GM23338 (cell line): Measurements from ENCODE around the gene VSX1. TPM values are rescaled to one million over a fixed set of nuclear protein-coding genes. Genes with fewer than 3 reads are reported as not detected.

Experiments
- ATAC-seq: fragments of 200-7000 bp; cut with Tn5 transposase; 3 replicates; pipeline ENCODE4 v1.9.1; 2020
- DNase-seq: peaks from one replicate; pipeline ENCODE4 v3.0.0-alpha.2; 2015; ENCODE audit warnings: low spot score
- H2AFZ ChIP-seq: fragments of 200-600 bp; sonication (generic); 2 replicates; pipeline ENCODE4 v1.8.0; 2016; ENCODE audit warnings: antibody characterized with exemption, mild to moderate bottlenecking, moderate library complexity
- H3F3A ChIP-seq: fragments of 200-600 bp; sonication (generic); replicated peaks from 2 replicates; pipeline ENCODE4 v1.8.0; 2017; ENCODE audit warnings: antibody characterized with exemption, mixed run types, low read depth
- H3K27ac ChIP-seq: fragments of 200-600 bp; sonication (generic); 2 replicates; pipeline ENCODE4 v1.6.1; 2016; ENCODE audit warnings: low read depth
- H3K27me3 ChIP-seq: fragments of 200-600 bp; sonication (generic); 2 replicates; pipeline ENCODE4 v1.8.0; 2016; ENCODE audit warnings: mild to moderate bottlenecking, mixed run types, moderate library complexity; ENCODE audit not compliant: insufficient read depth
- H3K36me3 ChIP-seq: fragments of 200-600 bp; sonication (generic); 2 replicates; pipeline ENCODE4 v1.8.0; 2016; ENCODE audit warnings: mild to moderate bottlenecking; ENCODE audit not compliant: insufficient read depth
- H3K4me1 ChIP-seq: fragments of 200-600 bp; sonication (generic); 2 replicates; pipeline ENCODE4 v1.8.0; 2016; ENCODE audit warnings: mild to moderate bottlenecking, moderate library complexity; ENCODE audit not compliant: insufficient read depth
- H3K4me2 ChIP-seq: fragments of 200-600 bp; sonication (generic); 2 replicates; pipeline ENCODE4 v1.7.1; 2017; ENCODE audit warnings: mixed run types
- H3K4me3 ChIP-seq: fragments of 200-600 bp; sonication (generic); 2 replicates; pipeline ENCODE4 v1.6.1; 2016; ENCODE audit warnings: mixed run types
- H3K79me2 ChIP-seq: fragments of 200-600 bp; sonication (generic); replicated peaks from 2 replicates; pipeline ENCODE4 v1.8.0; 2017; ENCODE audit warnings: mild to moderate bottlenecking; ENCODE audit not compliant: insufficient read depth
- H3K9me2 ChIP-seq: fragments of 200-600 bp; sonication (generic); 2 replicates; pipeline ENCODE4 v1.8.0; 2017; ENCODE audit not compliant: insufficient read depth
- H4K20me1 ChIP-seq: fragments of 200-600 bp; sonication (generic); replicated peaks from 2 replicates; pipeline ENCODE4 v1.8.0; 2017; ENCODE audit warnings: mild to moderate bottlenecking; ENCODE audit not compliant: insufficient read depth
- H3K27ac Mint-ChIP-seq: 2 replicates; pipeline ENCODE4 v1.8.0; 2020; ENCODE audit warnings: inconsistent platforms, mild to moderate bottlenecking, moderate library complexity, mixed read lengths
- H3K27me3 Mint-ChIP-seq: 3 replicates; pipeline ENCODE4 v1.8.0; 2022; ENCODE audit warnings: low read depth, mild to moderate bottlenecking, moderate library complexity, mixed read lengths, inconsistent platforms; ENCODE audit not compliant: insufficient read depth, poor library complexity
- H3K36me3 Mint-ChIP-seq: 3 replicates; pipeline ENCODE4 v1.8.0; 2021; ENCODE audit warnings: low read depth, mild to moderate bottlenecking, inconsistent platforms, moderate library complexity, mixed read lengths
- H3K4me1 Mint-ChIP-seq: 3 replicates; pipeline ENCODE4 v1.8.0; 2020; ENCODE audit warnings: mild to moderate bottlenecking, inconsistent platforms, mixed read lengths
- H3K4me3 Mint-ChIP-seq: 3 replicates; pipeline ENCODE4 v1.8.0; 2021; ENCODE audit warnings: moderate library complexity, mild to moderate bottlenecking, inconsistent platforms, mixed read lengths
- H3K9me3 Mint-ChIP-seq: 3 replicates; pipeline ENCODE4 v1.8.0; 2020; ENCODE audit warnings: moderate library complexity, mild to moderate bottlenecking, inconsistent platforms, mixed read lengths
- CREB1 ChIP-seq: fragments of 250-450 bp; sonication (Bioruptor Pico); IDR thresholded peaks from 2 replicates; pipeline ENCODE4 v1.5.0; 2020; ENCODE audit warnings: low read depth, mild to moderate bottlenecking, moderate library complexity
- CTCF ChIP-seq, 2 experiments: fragments of 200-600 bp in 1 of 2; sonication (generic) in 1 of 2; conservative IDR thresholded peaks; 2 replicates each; pipeline versions ENCODE4 v1.5.1 to v1.6.1; 2016 to 2017; ENCODE audit warnings: antibody characterized with exemption in 2 of 2, low read depth in 2 of 2, mild to moderate bottlenecking in 2 of 2, moderate library complexity in 1 of 2
- ETS1 ChIP-seq: IDR thresholded peaks from 2 replicates; pipeline ENCODE4 v1.6.1; 2016; ENCODE audit warnings: antibody characterized with exemption
- EZH2 ChIP-seq: fragments of 200-600 bp; sonication (generic); IDR thresholded peaks from one replicate; pipeline ENCODE4 v1.8.0; 2017; ENCODE audit warnings: antibody characterized with exemption, mild to moderate bottlenecking, low read depth; ENCODE audit not compliant: unreplicated experiment
- EZH2phosphoT487 ChIP-seq: fragments of 200-600 bp; sonication (generic); IDR thresholded peaks from one replicate; pipeline ENCODE4 v1.8.1; 2018; ENCODE audit warnings: antibody characterized with exemption; ENCODE audit not compliant: unreplicated experiment
- JUNB ChIP-seq: IDR thresholded peaks from one replicate; pipeline ENCODE4 v1.6.1; 2016; ENCODE audit warnings: antibody characterized with exemption; ENCODE audit not compliant: unreplicated experiment
- NANOG ChIP-seq: IDR thresholded peaks from 2 replicates; pipeline ENCODE4 v1.6.1; 2016; ENCODE audit warnings: antibody characterized with exemption, borderline replicate concordance
- POLR2AphosphoS5 ChIP-seq: IDR thresholded peaks from 2 replicates; pipeline ENCODE4 v1.6.1; 2016; ENCODE audit warnings: antibody characterized with exemption, low read depth
- STAT1 ChIP-seq: IDR thresholded peaks from one replicate; pipeline ENCODE4 v1.6.1; 2016; ENCODE audit warnings: antibody characterized with exemption; ENCODE audit not compliant: unreplicated experiment
- ZNF462 ChIP-seq: fragments of 250-450 bp; sonication (Bioruptor Pico); IDR thresholded peaks from 2 replicates; pipeline ENCODE4 v1.5.0; 2020; ENCODE audit warnings: mild to moderate bottlenecking, moderate library complexity
- polyA plus RNA-seq: library from polyadenylated mRNA; unstranded; fragments of >200 nt; fragmentation: Nextera tagmentation; extraction: Ambion mirVana; gene quantifications from 2 replicates; pipeline ENCODE4 v1.2.1, GENCODE V29; 2016
- total RNA-seq: library from RNA; depleted of rRNA; stranded (reverse); fragments of >200 nt; shearing (Covaris generic); gene quantifications from 2 replicates; pipeline ENCODE4 v1.2.3, GENCODE V29; 2014

The VSX1 gene
- total and polyA plus RNA-seq, 2 experiments from 2014 or later, result 0.73 TPM; not detected in 1

GRCh38 chr20:25100914-25101313 lies 19.0 kb upstream of the VSX1 start:
- Histone ChIP-seq H2AFZ (no peak overlapping the region), H3K4me1 (no peaks in the 10 kb centered on the region), H3K9me2 (no peaks in the 10 kb centered on the region), H3K4me2 (no peak overlapping the region), H3K79me2 (no peaks in the 10 kb centered on the region), H3K27me3 (no peaks in the 10 kb centered on the region), H3K36me3 (no peaks in the 10 kb centered on the region), H4K20me1 (no peaks in the 10 kb centered on the region), H3F3A (no peaks in the 10 kb centered on the region), H3K27ac (no peak overlapping the region), H3K4me3 (no peak overlapping the region)
- Mint-ChIP-seq H3K9me3 (peaks cover 7% of the 10 kb centered on the region; the same call in 2 of the 3 replicates), H3K4me3 (no peak overlapping the region), H3K27me3 (no peaks in the 10 kb centered on the region), H3K27ac (no peak overlapping the region), H3K36me3 (no peaks in the 10 kb centered on the region), H3K4me1 (no peaks in the 10 kb centered on the region)
- no peak for TF ChIP-seq POLR2AphosphoS5
- no peak for TF ChIP-seq CREB1 (CRISPR knock-in tag)
- no peak for TF ChIP-seq ZNF462
- TF ChIP-seq EZH2, result no peak
- TF ChIP-seq EZH2phosphoT487, result no peak
- DNase-seq (no peak), ATAC-seq (no peak)

GRCh38 chr20:25099601-25100140 lies 17.7 kb upstream of the VSX1 start:
- DNase-seq (no peak), ATAC-seq (no peak)
- Histone ChIP-seq H3K4me3 (no peak overlapping the region), H3K27ac (no peak overlapping the region), H3K79me2 (no peaks in the 10 kb centered on the region), H3K4me2 (no peak overlapping the region), H3K9me2 (no peaks in the 10 kb centered on the region), H3F3A (no peaks in the 10 kb centered on the region), H3K4me1 (no peaks in the 10 kb centered on the region), H3K36me3 (no peaks in the 10 kb centered on the region), H2AFZ (no peak overlapping the region), H3K27me3 (no peaks in the 10 kb centered on the region), H4K20me1 (no peaks in the 10 kb centered on the region)
- Mint-ChIP-seq H3K9me3 (peaks cover 3% of the 10 kb centered on the region; the same call in 2 of the 3 replicates), H3K27ac (no peak overlapping the region), H3K4me3 (no peak overlapping the region), H3K36me3 (no peaks in the 10 kb centered on the region), H3K4me1 (no peaks in the 10 kb centered on the region), H3K27me3 (no peaks in the 10 kb centered on the region)
- TF ChIP-seq ETS1, result no peak
- no peak for TF ChIP-seq NANOG
- no peak for TF ChIP-seq EZH2phosphoT487
- TF ChIP-seq JUNB, result no peak
- no peak for TF ChIP-seq STAT1
- no peak for TF ChIP-seq CTCF (conservative IDR thresholded peaks at IDR 0.05; ENCODE audit: low read depth in 2 of 2)
